Measurements from ENCODE around the gene SORCS1. TPM values are rescaled to one million over a fixed set of nuclear protein-coding genes. Genes with fewer than 3 reads are reported as not detected.

Gene SORCS1
- total RNA-seq, 4 donors from 2014 or later, result 0.26 to 9.4 (median 3.8) TPM

- Histone ChIP-seq H3K4me3 (no peak overlapping the region), H3K27me3 (no peaks in the 10 kb centered on the region), H3K27ac (no peak overlapping the region), H3K9me3 (no peaks in the 10 kb centered on the region), H3K4me1 (no peaks in the 10 kb centered on the region), H3K36me3 (no peaks in the 10 kb centered on the region)
- intact Hi-C loops (cut with DNase I; ENCODE audit: low total_unique reads), result no loop called here
- TF ChIP-seq CTCF (IDR thresholded peaks at IDR 0.05) (no peak), POLR2A (IDR thresholded peaks at IDR 0.05) (no peak)
- no peak for DNase-seq
Measured at GRCh38 chr10:106972381-106972780, 192.1 kb downstream of the SORCS1 start.

- Histone ChIP-seq H3K36me3 (no peaks in the 10 kb centered on the region), H3K9me3 (no peaks in the 10 kb centered on the region), H3K27me3 (no peaks in the 10 kb centered on the region), H3K4me1 (no peaks in the 10 kb centered on the region), H3K27ac (no peak overlapping the region), H3K4me3 (no peak overlapping the region)
- DNase-seq, result no peak
- TF ChIP-seq POLR2A (IDR thresholded peaks at IDR 0.05) (no peak), CTCF (IDR thresholded peaks at IDR 0.05) (no peak)
- intact Hi-C loops (cut with DNase I; ENCODE audit: low total_unique reads), result no loop called here
Measured at GRCh38 chr10:106971411-106971831, 193.1 kb downstream of the SORCS1 start.

- DNase-seq, result no peak
- no peaks in the 10 kb centered on the region for H3K36me3 ChIP-seq
- intact Hi-C loops (cut with DNase I; ENCODE audit: low total_unique reads), result no loop called here
- no peaks in the 10 kb centered on the region for H3K27me3 ChIP-seq
- H3K4me3 ChIP-seq, result no peak overlapping the region
- no peak overlapping the region for H3K27ac ChIP-seq
- no peaks in the 10 kb centered on the region for H3K9me3 ChIP-seq
- no peaks in the 10 kb centered on the region for H3K4me1 ChIP-seq
- no peak for TF ChIP-seq POLR2A (IDR thresholded peaks at IDR 0.05)
- no peak for TF ChIP-seq CTCF (IDR thresholded peaks at IDR 0.05)
Measured at GRCh38 chr10:106967452-106967851, 197.1 kb downstream of the SORCS1 start.

GRCh38 chr10:106960812-106961211 is 203.7 kb downstream of the SORCS1 start:
- intact Hi-C loops (cut with DNase I; ENCODE audit: low total_unique reads), result no loop called here
- TF ChIP-seq POLR2A (IDR thresholded peaks at IDR 0.05) (no peak), CTCF (IDR thresholded peaks at IDR 0.05) (no peak)

GRCh38 chr10:106959521-106959920 is 205.0 kb downstream of the SORCS1 start:
- H3K4me1 ChIP-seq, result no peaks in the 10 kb centered on the region
- no peaks in the 10 kb centered on the region for H3K36me3 ChIP-seq
- no peaks in the 10 kb centered on the region for H3K27me3 ChIP-seq
- no peaks in the 10 kb centered on the region for H3K9me3 ChIP-seq
- intact Hi-C loops (cut with DNase I; ENCODE audit: low total_unique reads), result no loop called here
- H3K4me3 ChIP-seq, result no peak overlapping the region
- TF ChIP-seq POLR2A (IDR thresholded peaks at IDR 0.05) (no peak), CTCF (IDR thresholded peaks at IDR 0.05) (no peak)
- H3K27ac ChIP-seq, result no peak overlapping the region
- DNase-seq, result no peak

More at GRCh38 chr10:106960812-106961211, 203.7 kb downstream of the SORCS1 start:
- H3K27ac ChIP-seq, result no peak overlapping the region
- no peaks in the 10 kb centered on the region for H3K27me3 ChIP-seq
- H3K4me1 ChIP-seq, result no peaks in the 10 kb centered on the region
- H3K9me3 ChIP-seq, result no peaks in the 10 kb centered on the region
- H3K36me3 ChIP-seq, result no peaks in the 10 kb centered on the region
- DNase-seq, result no peak
- H3K4me3 ChIP-seq, result no peak overlapping the region
